ENCODE data around the gene TRIM46. TPM values are rescaled to one million over a fixed set of nuclear protein-coding genes. Genes with fewer than 3 reads are reported as not detected.

Gene TRIM46
- total RNA-seq, 3 donors from 2014 or later (not counting 1 experiment from before 2014, with no cell fraction given), result 0.94 to 4.9 (median 2.5) TPM

GRCh38 chr1:155127967-155128754, 45.5 kb upstream of the TRIM46 start:
- no peaks in the 10 kb centered on the region for H3K9me3 Mint-ChIP-seq
- peak overlapping the region; percentile 79 for H3K4me3 Mint-ChIP-seq
- intact Hi-C loops (cut with micrococcal nuclease), result loop anchor here (2.0 to 5.0 kb wide), 3 partner anchors 13 to 39 kb away; partner anchors contain the start of gene DPM3
- Histone ChIP-seq H3K4me1 (ENCODE audit: control insufficient read depth, insufficient read depth, low read length) (peaks cover 34% of the 10 kb centered on the region), H3K9me3 (ENCODE audit: control insufficient read depth, insufficient read depth, low read length) (no peaks in the 10 kb centered on the region), H3K27ac (ENCODE audit: low read length) (no peak overlapping the region), H3K27me3 (ENCODE audit: control insufficient read depth, insufficient read depth, low read length) (peaks cover 25% of the 10 kb centered on the region), H3K36me3 (ENCODE audit: control insufficient read depth, insufficient read depth, low read length) (no peaks in the 10 kb centered on the region), H3K4me3 (ENCODE audit: low read length) (peak overlapping the region; percentile 42)
- H3K27ac Mint-ChIP-seq, result peak overlapping the region in 1 of 2 donors; percentile 84
- peaks cover 22 to 40% of the 10 kb centered on the region in 2 donors for H3K4me1 Mint-ChIP-seq
- no peaks in the 10 kb centered on the region for H3K36me3 Mint-ChIP-seq
- 7% methylated on average over 17 of the region's 17 CpGs for WGBS (ENCODE audit: insufficient coverage)
- H3K27me3 Mint-ChIP-seq (ENCODE audit: low read depth in 2 of 2), result peaks cover 23 to 35% of the 10 kb centered on the region in 2 donors
- no peak for ATAC-seq
- no peak for TF ChIP-seq CTCF (IDR thresholded peaks at IDR 0.05)
- peak in 1 of 2 donors; percentile 41 for DNase-seq

- Histone ChIP-seq H3K4me1 (ENCODE audit: control insufficient read depth, insufficient read depth, low read length) (peaks cover 34% of the 10 kb centered on the region), H3K4me3 (ENCODE audit: low read length) (no peak overlapping the region), H3K27ac (ENCODE audit: low read length) (no peak overlapping the region), H3K27me3 (ENCODE audit: control insufficient read depth, insufficient read depth, low read length) (peaks cover 25% of the 10 kb centered on the region), H3K36me3 (ENCODE audit: control insufficient read depth, insufficient read depth, low read length) (no peaks in the 10 kb centered on the region), H3K9me3 (ENCODE audit: control insufficient read depth, insufficient read depth, low read length) (no peaks in the 10 kb centered on the region)
- Mint-ChIP-seq H3K4me1 (peaks cover 22 to 40% of the 10 kb centered on the region in 2 donors), H3K36me3 (no peaks in the 10 kb centered on the region), H3K4me3 (peak overlapping the region; percentile 79), H3K27ac (peak overlapping the region in 1 of 2 donors; percentile 84), H3K9me3 (no peaks in the 10 kb centered on the region), H3K27me3 (ENCODE audit: low read depth in 2 of 2) (peaks cover 23 to 35% of the 10 kb centered on the region in 2 donors)
- WGBS (ENCODE audit: insufficient coverage), result 9% methylated on average over 13 of the region's 14 CpGs
- no peak for TF ChIP-seq CTCF (IDR thresholded peaks at IDR 0.05)
- DNase-seq (peak in 1 of 2 donors; percentile 39), ATAC-seq (peak in 1 of 3 donors; percentile 22)
- intact Hi-C loops (cut with micrococcal nuclease), result loop anchor here (5.0 kb wide), 2 partner anchors 37 to 38 kb away; no protein-coding TSS in a partner anchor
Measured at GRCh38 chr1:155128755-155129473, 44.7 kb upstream of the TRIM46 start.

- Histone ChIP-seq H3K4me3 (ENCODE audit: low read length) (no peak overlapping the region), H3K9me3 (ENCODE audit: control insufficient read depth, insufficient read depth, low read length) (no peaks in the 10 kb centered on the region), H3K27ac (ENCODE audit: low read length) (no peak overlapping the region), H3K27me3 (ENCODE audit: control insufficient read depth, insufficient read depth, low read length) (peaks cover 25% of the 10 kb centered on the region), H3K4me1 (ENCODE audit: control insufficient read depth, insufficient read depth, low read length) (peaks cover 42% of the 10 kb centered on the region), H3K36me3 (ENCODE audit: control insufficient read depth, insufficient read depth, low read length) (no peaks in the 10 kb centered on the region)
- intact Hi-C loops (cut with micrococcal nuclease), result no loop called here
- Mint-ChIP-seq H3K27me3 (ENCODE audit: low read depth in 2 of 2) (peaks cover 23 to 35% of the 10 kb centered on the region in 2 donors), H3K4me3 (peak overlapping the region; percentile 4), H3K4me1 (peaks cover 30 to 52% of the 10 kb centered on the region in 2 donors), H3K27ac (no peak overlapping the region), H3K36me3 (no peaks in the 10 kb centered on the region), H3K9me3 (no peaks in the 10 kb centered on the region)
- DNase-seq, result no peak
- no peak for ATAC-seq
- TF ChIP-seq CTCF (IDR thresholded peaks at IDR 0.05), result no peak
- WGBS (ENCODE audit: insufficient coverage), result 36% methylated on average over 5 of the region's 6 CpGs
Measured at GRCh38 chr1:155130272-155131006, 43.2 kb upstream of the TRIM46 start.
